K562 (cell line): ENCODE results near the gene GATM. TPM values are rescaled to one million over a fixed set of nuclear protein-coding genes. Genes with fewer than 3 reads are reported as not detected.

Experiments used
- ATAC-seq: fragments of 200-7000 bp; cut with Tn5 transposase; 3 replicates; pipeline ENCODE4 v1.9.1; 2020; ENCODE audit warnings: moderate library complexity
- BruUV-seq: library from RNA; stranded (reverse); fragments of 400-500 nt; replicated peaks from 2 replicates; lab custom pipeline; 2021; lab: Mats Ljungman, UMichigan
- CTCF ChIA-PET: fragments of 300-600 bp; formaldehyde crosslinking; extraction: SDS; loops from one replicate; lab custom pipeline; 2021; ENCODE audit warnings: low intra/inter-chr PET ratio; lab: Yijun Ruan, JAX
- POLR2A ChIA-PET: fragments of 300-600, 350-650 bp; sonication (Branson Sonifier 250); formaldehyde crosslinking; extraction: SDS; loops from one replicate; lab custom pipeline; 2021; ENCODE audit warnings: antibody characterized with exemption, inconsistent platforms; lab: Yijun Ruan, JAX
- DNase-seq, 4 experiments: peaks; one replicate each; pipeline versions ENCODE4 v3.0.0 to v3.0.0-alpha.2; 2011 to 2018; ENCODE audit warnings: low spot score in 3 of 4, mixed read lengths in 3 of 4; ENCODE audit errors: extremely low read depth in 1 of 4
- FAIRE-seq: peaks from 2 replicates; lab custom pipeline; 2011; peaks lifted over from hg19 to GRCh38; lab: Jason Lieb, UNC
- H2AFZ ChIP-seq: 2 replicates; pipeline ENCODE4 v1.6.0; 2011; ENCODE audit warnings: low read depth, low read length, control low read depth, inconsistent platforms
- H3K27ac ChIP-seq: fragments of 200-600 bp; 3 replicates; pipeline ENCODE4 v1.8.0; 2011; ENCODE audit warnings: low read depth, mild to moderate bottlenecking, control low read depth, inconsistent platforms, low read length, moderate library complexity, mixed read lengths; ENCODE audit errors: extremely low read depth
- H3K27me3 ChIP-seq, 2 experiments: fragments of 300-600 bp in 1 of 2; 2 replicates in 1 of 2; 3 replicates in 1 of 2; pipeline versions ENCODE4 v1.6.0 to v1.8.0; 2011; ENCODE audit warnings: inconsistent platforms in 2 of 2, low read length in 2 of 2, mild to moderate bottlenecking in 1 of 2, mixed read lengths in 1 of 2, moderate library complexity in 1 of 2; ENCODE audit not compliant: control insufficient read depth in 2 of 2, insufficient read depth in 2 of 2
- H3K36me3 ChIP-seq: fragments of 300-600 bp; 3 replicates; pipeline ENCODE4 v1.8.0; 2011; ENCODE audit warnings: mild to moderate bottlenecking, low read length, inconsistent platforms; ENCODE audit not compliant: control insufficient read depth, insufficient read depth
- H3K4me1 ChIP-seq, 2 experiments: fragments of 200-600 bp in 1 of 2; replicated peaks in 1 of 2; 2 replicates in 1 of 2; 3 replicates in 1 of 2; pipeline versions ENCODE4 v1.5.1 to v1.8.0; 2011; ENCODE audit warnings: inconsistent platforms in 2 of 2, low read length in 2 of 2, mild to moderate bottlenecking in 1 of 2, mixed read lengths in 1 of 2, moderate library complexity in 1 of 2; ENCODE audit not compliant: control insufficient read depth in 2 of 2, insufficient read depth in 2 of 2
- H3K4me2 ChIP-seq: 2 replicates; pipeline ENCODE4 v1.6.1; 2011; ENCODE audit warnings: low read length, control low read depth, inconsistent platforms, mixed read lengths; ENCODE audit not compliant: insufficient read depth
- H3K4me3 ChIP-seq: fragments of 200-600 bp; sonication (generic), shearing (Covaris generic); 2 replicates; pipeline ENCODE4 v1.5.1; 2016; ENCODE audit warnings: control low read depth, inconsistent platforms
- H3K79me2 ChIP-seq: fragments of 200-600 bp; 3 replicates; pipeline ENCODE4 v1.8.0; 2011; ENCODE audit warnings: low read length, inconsistent platforms; ENCODE audit not compliant: control insufficient read depth, insufficient read depth
- H3K9ac ChIP-seq, 2 experiments: 2 replicates each; pipeline versions ENCODE4 v1.6.0 to v1.6.1; 2011; ENCODE audit warnings: low read depth in 2 of 2, low read length in 2 of 2, control low read depth in 1 of 2, inconsistent platforms in 1 of 2, mild to moderate bottlenecking in 1 of 2, mixed read lengths in 1 of 2; ENCODE audit not compliant: insufficient read depth in 1 of 2
- H3K9me1 ChIP-seq: one replicate; pipeline ENCODE4 v1.6.0; 2011; ENCODE audit warnings: inconsistent platforms, mild to moderate bottlenecking, low read length, moderate library complexity; ENCODE audit not compliant: control insufficient read depth, insufficient read depth
- H3K9me3 ChIP-seq: replicated peaks from 2 replicates; pipeline ENCODE4 v1.5.1; 2011; ENCODE audit warnings: low read depth, low read length, inconsistent platforms; ENCODE audit not compliant: control insufficient read depth, insufficient read depth
- H4K20me1 ChIP-seq: replicated peaks from 2 replicates; pipeline ENCODE4 v1.6.1; 2011; ENCODE audit warnings: low read length, inconsistent platforms, mixed read lengths; ENCODE audit not compliant: control insufficient read depth, insufficient read depth
- E2F3 ChIP-seq: fragments of 250-450 bp; sonication (Bioruptor Pico); IDR thresholded peaks from 2 replicates; pipeline ENCODE4 v1.4.0; 2020; ENCODE audit warnings: mild to moderate bottlenecking
- FOXP1 ChIP-seq: sonication (generic); formaldehyde crosslinking; IDR thresholded peaks from 2 replicates; pipeline ENCODE4 v1.8.0; 2022; ENCODE audit warnings: mild to moderate bottlenecking, missing genetic modification reagents
- GATAD2A ChIP-seq: fragments of 450-650 bp; IDR thresholded peaks from 2 replicates; pipeline ENCODE4 v1.6.1; 2017
- GTF2A2 ChIP-seq: IDR thresholded peaks from 2 replicates; pipeline ENCODE4 v1.6.1; 2016; ENCODE audit warnings: mild to moderate bottlenecking, missing genetic modification characterization, missing compliant biosample characterization
- NCOA1 ChIP-seq: fragments of 450-650 bp; IDR thresholded peaks from 2 replicates; pipeline ENCODE4 v1.6.1; 2016; ENCODE audit warnings: low read depth
- NFRKB ChIP-seq: fragments of 450-650 bp; IDR thresholded peaks from 2 replicates; pipeline ENCODE4 v1.6.1; 2016; ENCODE audit warnings: low read depth
- RCOR1 ChIP-seq, 2 experiments: IDR thresholded peaks; 2 replicates each; pipeline ENCODE4 v1.6.1; 2012; ENCODE audit warnings: low read depth in 2 of 2, low read length in 2 of 2, borderline replicate concordance in 1 of 2, improper control_type of control experiment in 1 of 2
- XRCC3 ChIP-seq: fragments of 450-650 bp; IDR thresholded peaks from 2 replicates; pipeline ENCODE4 v1.6.1; 2017; ENCODE audit warnings: mild to moderate bottlenecking, moderate library complexity
- ZEB2 ChIP-seq: fragments of 450-650 bp; IDR thresholded peaks from 2 replicates; pipeline ENCODE4 v1.6.1; 2016
- ZNF134 ChIP-seq: fragments of 250-450 bp; sonication (Bioruptor Pico); conservative IDR thresholded peaks from 2 replicates; pipeline ENCODE4 v1.4.0; 2020
- ZNF212 ChIP-seq: fragments of 450-650 bp; formaldehyde crosslinking; IDR thresholded peaks from 2 replicates; pipeline ENCODE4 v1.4.0; 2020; ENCODE audit warnings: mild to moderate bottlenecking
- ZNF347 ChIP-seq: fragments of 450-650 bp; formaldehyde crosslinking; IDR thresholded peaks from 2 replicates; pipeline ENCODE4 v1.4.0; 2020; ENCODE audit warnings: low read depth, mild to moderate bottlenecking, moderate library complexity
- ZZZ3 ChIP-seq: fragments of 450-650 bp; IDR thresholded peaks from 2 replicates; pipeline ENCODE4 v1.6.1; 2016; ENCODE audit warnings: antibody characterized with exemption, mild to moderate bottlenecking, moderate library complexity
- WGBS: fragments of 100-300 bp; shearing (Covaris generic); methylation state at CpG from one replicate; pipeline ENCODE4 v1.1.6; 2016; ENCODE audit warnings: low coverage, mixed read lengths; ENCODE audit not compliant: insufficient coverage; ENCODE audit errors: missing lambda C conversion rate; 5-methylcytosine and 5-hydroxymethylcytosine counted together
- in situ Hi-C: fragments of 300-500 bp; cut with MboI; formaldehyde crosslinking; loops from 4 replicates; pipeline ENCODE4 v1.15.0; 2018; ENCODE audit warnings: inconsistent platforms, mixed read lengths
- intact Hi-C: fragments of 100-400 bp; cut with micrococcal nuclease; formaldehyde crosslinking; loops from 2 replicates; pipeline ENCODE4 v1.14.2; 2022
- polyA plus RNA-seq, 8 experiments: library from polyadenylated mRNA; depleted of rRNA in 4 of 8; stranded (reverse) in 5 of 8; unstranded in 3 of 8; fragments of >200 nt; fragmentation: Nextera tagmentation in 2 of 8; fragmentation: Illumina TruSeq in 1 of 8; extraction: Ambion mirVana in 2 of 8; extraction: Trizol in 1 of 8; gene quantifications; 2 replicates each; pipeline versions ENCODE4 v1.2.1 to v1.2.3, GENCODE V29; 2011 to 2014; ENCODE audit warnings: inconsistent platforms in 1 of 8, missing spikeins in 1 of 8
- total RNA-seq, 7 experiments: library from RNA; depleted of rRNA in 6 of 7; stranded (reverse); fragments of >200 nt in 6 of 7; fragmentation: Illumina TruSeq in 2 of 7; extraction: Trizol in 2 of 7; gene quantifications; 2 replicates each; pipeline versions ENCODE4 v1.2.1 to v1.2.3, GENCODE V29; 2011 to 2021; ENCODE audit warnings: low replicate concordance in 1 of 7
- TF ChIP-seq, protein P1 (sequence below): fragments of 200-800 bp; sonication (Bioruptor generic); IDR thresholded peaks from 2 replicates; pipeline ENCODE4 v1.6.1; 2017; ENCODE audit warnings: missing genetic modification characterization, missing compliant biosample characterization

Gene GATM
- total and polyA plus RNA-seq, 9 of the 15 experiments (the other 6 are each of a cell fraction or from before 2014, with no cell fraction given): 0.11 to 1.1 (median 0.65) TPM

DNA sequence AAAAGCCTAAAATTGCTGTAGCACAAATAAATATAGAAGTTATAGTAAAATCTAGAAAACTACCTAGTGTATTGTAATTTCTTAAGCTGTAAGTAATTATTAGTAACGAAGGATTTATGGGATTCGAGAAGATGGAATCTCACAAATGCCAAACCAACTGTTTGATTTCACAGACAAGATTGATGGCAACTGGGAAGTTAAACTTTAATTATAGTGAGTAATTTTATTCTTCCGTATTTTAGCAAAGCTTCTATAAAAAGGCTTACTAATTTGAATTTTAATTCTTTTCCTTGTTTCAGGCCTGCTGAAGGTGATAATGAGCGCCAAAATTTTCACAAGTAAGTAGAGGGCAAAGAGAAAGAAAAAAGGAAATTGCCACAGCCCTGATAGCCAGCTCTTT, 36.6 kb downstream of the GATM start:
- BruUV-seq: no TSS peak
- TF ChIP-seq NFRKB (no peak), ZZZ3 (no peak), GATAD2A (no peak), E2F3 (CRISPR knock-in tag) (no peak), FOXP1 (CRISPR knock-in tag) (no peak), GTF2A2 (tag) (no peak), ZNF347 (CRISPR knock-in tag) (no peak), XRCC3 (no peak), ZNF212 (CRISPR knock-in tag) (no peak), ZNF134 (CRISPR knock-in tag) (no peak), RCOR1 (IDR thresholded peaks at IDR 0.05; ENCODE audit: borderline replicate concordance in 1 of 2, low read depth in 2 of 2, low read length in 2 of 2) (no peak), NCOA1 (no peak), ZEB2 (no peak)
- TF ChIP-seq, protein P1, sequence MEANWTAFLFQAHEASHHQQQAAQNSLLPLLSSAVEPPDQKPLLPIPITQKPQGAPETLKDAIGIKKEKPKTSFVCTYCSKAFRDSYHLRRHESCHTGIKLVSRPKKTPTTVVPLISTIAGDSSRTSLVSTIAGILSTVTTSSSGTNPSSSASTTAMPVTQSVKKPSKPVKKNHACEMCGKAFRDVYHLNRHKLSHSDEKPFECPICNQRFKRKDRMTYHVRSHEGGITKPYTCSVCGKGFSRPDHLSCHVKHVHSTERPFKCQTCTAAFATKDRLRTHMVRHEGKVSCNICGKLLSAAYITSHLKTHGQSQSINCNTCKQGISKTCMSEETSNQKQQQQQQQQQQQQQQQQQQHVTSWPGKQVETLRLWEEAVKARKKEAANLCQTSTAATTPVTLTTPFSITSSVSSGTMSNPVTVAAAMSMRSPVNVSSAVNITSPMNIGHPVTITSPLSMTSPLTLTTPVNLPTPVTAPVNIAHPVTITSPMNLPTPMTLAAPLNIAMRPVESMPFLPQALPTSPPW (CRISPR knock-in tag): no peak
- H3K9ac ChIP-seq: no peak overlapping the region
- H3K9me3 ChIP-seq: no peaks in the 10 kb centered on the region
- H3K4me2 ChIP-seq: no peak overlapping the region
- H3K36me3 ChIP-seq: no peaks in the 10 kb centered on the region
- 0 out of 5 replicates have a peak, but pooled peaks cover 0 to 4% of the 10 kb centered on the region in 2 experiments for H3K4me1 ChIP-seq
- CTCF ChIA-PET: no interaction called here
- WGBS: 0% methylated on average over 4 of the region's 4 CpGs
- H3K4me3 ChIP-seq: no peak overlapping the region
- H3K79me2 ChIP-seq: no peaks in the 10 kb centered on the region
- peaks cover 0 to 12% of the 10 kb centered on the region in 2 experiments; a peak in 2 of 5 replicates for H3K27me3 ChIP-seq
- in situ Hi-C loops (no loop called here), intact Hi-C loops (no loop called here)
- DNase-seq (no peak), FAIRE-seq (no peak), ATAC-seq (no peak)
- no peaks in the 10 kb centered on the region for H4K20me1 ChIP-seq
- POLR2A ChIA-PET: no interaction called here
- H3K9me1 ChIP-seq: no peaks in the 10 kb centered on the region
- H3K27ac ChIP-seq: no peak overlapping the region
- H2AFZ ChIP-seq: no peak overlapping the region
